ENCODE data around the gene RGS3.

DNA sequence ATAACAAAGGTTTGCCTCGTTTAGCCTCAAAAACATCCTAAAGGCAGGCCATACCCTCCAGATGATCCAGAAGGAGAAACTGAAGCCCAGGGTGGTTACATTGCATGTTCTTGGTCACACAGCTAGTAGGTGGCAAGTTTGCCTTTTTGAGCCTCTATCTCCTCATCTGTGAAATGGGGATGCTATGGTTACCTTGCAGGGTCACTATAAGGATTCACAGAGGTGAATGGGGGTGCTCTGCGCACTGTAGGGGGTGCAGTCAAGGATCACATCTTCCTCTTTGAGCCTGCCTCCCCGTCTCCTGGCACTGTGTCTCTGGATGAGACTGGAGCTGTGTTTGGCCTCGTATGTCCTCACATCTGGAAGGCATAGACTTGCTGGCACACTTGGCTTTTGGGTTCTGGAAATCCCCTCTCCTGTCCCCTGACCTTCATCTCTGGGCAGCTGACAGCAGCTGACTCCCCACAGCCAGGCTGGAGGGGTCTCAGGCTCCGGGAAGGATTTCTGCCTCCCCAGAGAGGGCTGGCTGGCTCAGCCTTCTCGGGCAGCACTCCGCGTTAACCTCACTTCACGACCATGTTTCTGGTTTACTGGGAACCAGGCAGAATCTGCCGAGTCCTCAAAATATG is 167.7 kb downstream of the RGS3 start:
- TF ChIP-seq YY1 (tag by site-specific recombination; IDR thresholded peaks at IDR 0.05) (no peak), ZNF404 (tag by site-specific recombination; IDR thresholded peaks at IDR 0.05) (no peak), ZNF274 (IDR thresholded peaks at IDR 0.05; ENCODE audit: low read length) (no peak), ZNF274 (tag by site-specific recombination; IDR thresholded peaks at IDR 0.05; ENCODE audit: borderline replicate concordance) (no peak)

Data from HEK293 (cell line).